Measurements from ENCODE around the gene CDH13. TPM values are rescaled to one million over a fixed set of nuclear protein-coding genes. Genes with fewer than 3 reads are reported as not detected.

CDH13 gene
- total RNA-seq, 1 experiment from 2014 or later, result not detected

DNA sequence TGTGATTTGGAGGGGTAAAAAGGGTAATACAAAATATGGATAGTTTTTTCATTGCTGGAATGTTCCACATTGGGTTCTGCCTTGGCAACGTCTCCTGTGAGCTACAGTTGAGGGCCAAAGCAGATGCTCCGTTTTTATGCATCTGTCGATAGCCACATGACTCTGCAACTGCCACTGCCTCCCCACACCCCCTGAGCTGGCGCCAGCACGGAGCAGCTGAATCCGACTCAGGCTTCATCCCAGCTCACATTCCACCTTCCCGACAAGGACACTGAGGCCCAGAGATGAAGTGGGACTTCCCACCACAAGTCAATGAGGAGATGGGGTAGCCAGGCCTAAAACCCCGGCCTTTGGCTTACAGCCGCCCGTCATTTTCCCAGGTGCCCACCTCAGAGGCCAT lies 334.1 kb downstream of the CDH13 start:
- DNase-seq (ENCODE audit: low read depth, low spot score), result no peak
- in situ Hi-C loops (cut with HindIII; ENCODE audit: low pct_unique_long_range_greater_than_20kb, low sequenced_read_pairs), result no loop called here

- in situ Hi-C loops (cut with HindIII; ENCODE audit: low pct_unique_long_range_greater_than_20kb, low sequenced_read_pairs), result no loop called here
- no peak for DNase-seq (ENCODE audit: low read depth, low spot score)
Observed at GRCh38 chr16:82963653-82964052, 336.9 kb downstream of the CDH13 start.

DNA sequence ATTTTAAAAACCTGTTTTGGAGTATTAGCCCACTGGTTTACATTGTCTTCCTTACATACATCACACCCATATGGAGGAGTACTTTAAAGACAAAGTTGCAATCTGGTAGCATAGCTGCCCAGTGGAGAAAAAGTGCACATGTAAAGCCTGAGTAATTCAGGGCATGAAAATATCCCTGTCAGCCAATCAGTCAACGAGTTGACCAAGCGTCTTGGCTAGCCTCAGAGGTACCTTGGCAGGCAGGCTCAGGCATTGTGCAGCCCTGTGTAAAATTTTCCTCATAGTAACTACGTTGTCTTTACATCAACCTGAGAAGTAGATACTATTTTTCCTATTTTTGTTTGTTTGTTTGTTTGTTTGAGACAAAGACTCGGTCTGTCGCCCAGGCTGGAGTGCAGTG lies 339.0 kb downstream of the CDH13 start:
- in situ Hi-C loops (cut with HindIII; ENCODE audit: low pct_unique_long_range_greater_than_20kb, low sequenced_read_pairs), result no loop called here
- no peak for DNase-seq (ENCODE audit: low read depth, low spot score)

GRCh38 chr16:82967424-82967823 lies 340.7 kb downstream of the CDH13 start:
- in situ Hi-C loops (cut with HindIII; ENCODE audit: low pct_unique_long_range_greater_than_20kb, low sequenced_read_pairs), result no loop called here
- DNase-seq (ENCODE audit: low read depth, low spot score), result no peak

GRCh38 chr16:82971126-82971525 lies 344.4 kb downstream of the CDH13 start:
- DNase-seq (ENCODE audit: low read depth, low spot score), result no peak
- in situ Hi-C loops (cut with HindIII; ENCODE audit: low pct_unique_long_range_greater_than_20kb, low sequenced_read_pairs), result no loop called here

GRCh38 chr16:82972331-82972919 lies 345.7 kb downstream of the CDH13 start:
- in situ Hi-C loops (cut with HindIII; ENCODE audit: low pct_unique_long_range_greater_than_20kb, low sequenced_read_pairs), result no loop called here
- no peak for DNase-seq (ENCODE audit: low read depth, low spot score)

GRCh38 chr16:82979406-82980111 lies 352.8 kb downstream of the CDH13 start:
- DNase-seq (ENCODE audit: low read depth, low spot score), result no peak
- in situ Hi-C loops (cut with HindIII; ENCODE audit: low pct_unique_long_range_greater_than_20kb, low sequenced_read_pairs), result no loop called here

GRCh38 chr16:82980810-82981209 lies 354.0 kb downstream of the CDH13 start:
- no peak for DNase-seq (ENCODE audit: low read depth, low spot score)
- in situ Hi-C loops (cut with HindIII; ENCODE audit: low pct_unique_long_range_greater_than_20kb, low sequenced_read_pairs), result no loop called here

- in situ Hi-C loops (cut with HindIII; ENCODE audit: low pct_unique_long_range_greater_than_20kb, low sequenced_read_pairs), result no loop called here
- DNase-seq (ENCODE audit: low read depth, low spot score), result no peak
Observed at GRCh38 chr16:82987767-82988166, 361.0 kb downstream of the CDH13 start.

DNA sequence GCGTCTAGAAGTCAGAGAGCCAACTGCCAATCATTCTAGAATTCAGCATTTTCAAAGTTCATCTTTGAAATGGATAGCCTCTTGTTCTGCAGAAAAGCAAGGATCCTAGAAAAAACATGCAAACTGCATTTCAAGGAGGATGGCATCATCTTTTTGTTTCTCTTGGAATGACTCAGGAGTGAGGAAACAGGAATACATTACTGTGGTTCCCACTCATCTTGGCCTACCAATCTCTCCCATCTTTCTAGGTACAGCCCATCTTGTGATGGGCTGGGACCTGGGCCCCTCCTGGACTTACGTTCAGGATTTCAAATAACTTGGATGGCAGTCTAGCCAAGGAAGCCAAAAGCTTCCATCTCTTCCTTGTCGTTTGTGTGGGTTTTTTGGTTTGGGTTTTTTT lies 363.4 kb downstream of the CDH13 start:
- in situ Hi-C loops (cut with HindIII; ENCODE audit: low pct_unique_long_range_greater_than_20kb, low sequenced_read_pairs), result no loop called here
- no peak for DNase-seq (ENCODE audit: low read depth, low spot score)

DNA sequence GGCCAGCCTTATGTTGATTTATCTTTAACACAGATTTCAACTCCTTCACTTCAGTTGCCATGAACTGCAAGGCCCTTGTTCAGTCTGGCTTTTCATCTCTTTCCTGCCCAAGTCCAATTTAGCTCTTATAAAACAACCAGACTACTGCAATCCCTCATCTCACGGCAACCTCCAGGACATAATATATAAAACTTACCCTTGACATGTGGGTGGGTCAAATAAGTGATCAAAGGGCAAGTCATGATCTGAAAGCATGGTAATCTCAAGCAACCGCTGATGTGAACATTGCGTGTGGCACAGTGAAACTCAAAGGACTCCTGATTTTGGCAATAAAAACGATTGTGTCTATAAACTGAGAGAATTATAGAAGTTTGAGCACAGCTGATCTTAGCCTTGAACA lies 364.6 kb downstream of the CDH13 start:
- DNase-seq (ENCODE audit: low read depth, low spot score), result no peak
- in situ Hi-C loops (cut with HindIII; ENCODE audit: low pct_unique_long_range_greater_than_20kb, low sequenced_read_pairs), result no loop called here

DNA sequence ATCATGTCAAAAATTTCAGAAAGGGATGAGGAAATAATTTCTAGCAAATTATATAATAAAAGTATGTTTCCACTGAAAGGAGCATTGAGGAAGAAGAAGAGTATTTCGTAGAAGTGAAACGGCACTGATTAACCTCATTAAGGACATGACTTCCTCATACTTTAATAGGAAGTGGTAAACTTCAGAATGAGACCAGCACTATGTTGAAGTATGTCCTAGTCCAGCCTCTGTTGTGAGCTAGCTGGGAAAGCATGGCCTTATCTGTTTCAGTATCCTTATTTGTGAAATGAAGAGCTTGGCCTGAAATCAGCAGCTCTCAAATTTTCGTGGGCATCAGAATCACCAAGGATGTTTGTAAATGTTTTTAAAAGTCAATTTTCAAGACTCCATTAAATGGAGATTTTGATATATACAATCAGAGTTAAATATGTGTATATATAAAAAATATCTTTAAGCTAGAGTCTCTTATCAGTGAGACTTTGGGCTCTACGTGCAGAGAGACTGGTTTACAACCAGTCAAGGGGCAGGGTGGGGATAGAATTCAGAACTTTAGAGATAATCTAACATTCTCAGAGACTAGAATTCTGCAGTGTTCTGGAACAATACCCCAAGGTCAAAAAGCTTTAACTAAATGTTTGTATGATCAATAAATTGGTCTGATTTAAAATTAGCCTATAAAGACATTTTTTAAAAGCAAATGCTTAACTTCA lies 365.4 kb downstream of the CDH13 start:
- DNase-seq (ENCODE audit: low read depth, low spot score), result no peak
- in situ Hi-C loops (cut with HindIII; ENCODE audit: low pct_unique_long_range_greater_than_20kb, low sequenced_read_pairs), result no loop called here

GRCh38 chr16:82992786-82993185 lies 366.0 kb downstream of the CDH13 start:
- DNase-seq (ENCODE audit: low read depth, low spot score), result no peak
- in situ Hi-C loops (cut with HindIII; ENCODE audit: low pct_unique_long_range_greater_than_20kb, low sequenced_read_pairs), result no loop called here

GRCh38 chr16:82993415-82993814 lies 366.6 kb downstream of the CDH13 start:
- in situ Hi-C loops (cut with HindIII; ENCODE audit: low pct_unique_long_range_greater_than_20kb, low sequenced_read_pairs), result no loop called here
- no peak for DNase-seq (ENCODE audit: low read depth, low spot score)

- DNase-seq (ENCODE audit: low read depth, low spot score), result no peak
- in situ Hi-C loops (cut with HindIII; ENCODE audit: low pct_unique_long_range_greater_than_20kb, low sequenced_read_pairs), result no loop called here
Observed at GRCh38 chr16:82993926-82994325, 367.2 kb downstream of the CDH13 start.

DNA sequence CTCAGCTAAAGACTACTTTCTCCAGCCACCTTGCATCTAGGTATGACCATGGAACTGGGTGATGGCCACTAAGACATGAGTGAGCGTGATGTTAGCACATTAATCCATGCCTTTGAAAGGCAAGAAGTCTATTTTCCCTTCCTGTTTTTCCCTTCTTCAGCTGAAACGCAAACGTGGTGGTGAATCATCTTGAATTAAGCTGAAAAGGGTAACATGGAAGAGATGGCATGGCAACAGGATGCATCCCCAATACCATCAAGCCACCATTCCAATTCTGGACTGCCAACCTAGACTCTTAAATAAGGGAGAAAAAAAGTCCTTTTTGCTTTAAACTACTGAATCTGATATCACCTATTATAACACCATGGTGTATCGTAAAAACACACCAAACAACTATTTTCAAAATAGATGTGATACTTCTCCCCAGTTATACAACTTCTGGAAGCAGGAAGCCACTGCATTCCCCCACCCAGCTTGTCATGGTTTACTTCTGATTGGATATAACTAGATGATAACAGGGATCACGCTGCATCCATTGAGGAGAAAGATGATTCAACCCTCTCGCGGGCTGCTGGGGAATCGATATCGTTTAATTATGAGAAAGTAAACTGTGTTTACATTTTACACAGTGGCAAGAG lies 368.6 kb downstream of the CDH13 start:
- in situ Hi-C loops (cut with HindIII; ENCODE audit: low pct_unique_long_range_greater_than_20kb, low sequenced_read_pairs), result no loop called here
- DNase-seq (ENCODE audit: low read depth, low spot score), result no peak

- in situ Hi-C loops (cut with HindIII; ENCODE audit: low pct_unique_long_range_greater_than_20kb, low sequenced_read_pairs), result no loop called here
- peak; percentile 74 for DNase-seq (ENCODE audit: low read depth, low spot score)
Observed at GRCh38 chr16:82995924-82996441, 369.2 kb downstream of the CDH13 start.

GRCh38 chr16:82996814-82997213 lies 370.0 kb downstream of the CDH13 start:
- DNase-seq (ENCODE audit: low read depth, low spot score), result no peak
- in situ Hi-C loops (cut with HindIII; ENCODE audit: low pct_unique_long_range_greater_than_20kb, low sequenced_read_pairs), result no loop called here
